Germinal center (tissue), 1 donor: ENCODE measurements around the gene CPNE9.

Experiments used
- DNase-seq: peaks from one replicate; pipeline ENCODE4 v3.0.0; 2012; ENCODE audit warnings: mixed read lengths, low spot score

CPNE9 gene

DNA sequence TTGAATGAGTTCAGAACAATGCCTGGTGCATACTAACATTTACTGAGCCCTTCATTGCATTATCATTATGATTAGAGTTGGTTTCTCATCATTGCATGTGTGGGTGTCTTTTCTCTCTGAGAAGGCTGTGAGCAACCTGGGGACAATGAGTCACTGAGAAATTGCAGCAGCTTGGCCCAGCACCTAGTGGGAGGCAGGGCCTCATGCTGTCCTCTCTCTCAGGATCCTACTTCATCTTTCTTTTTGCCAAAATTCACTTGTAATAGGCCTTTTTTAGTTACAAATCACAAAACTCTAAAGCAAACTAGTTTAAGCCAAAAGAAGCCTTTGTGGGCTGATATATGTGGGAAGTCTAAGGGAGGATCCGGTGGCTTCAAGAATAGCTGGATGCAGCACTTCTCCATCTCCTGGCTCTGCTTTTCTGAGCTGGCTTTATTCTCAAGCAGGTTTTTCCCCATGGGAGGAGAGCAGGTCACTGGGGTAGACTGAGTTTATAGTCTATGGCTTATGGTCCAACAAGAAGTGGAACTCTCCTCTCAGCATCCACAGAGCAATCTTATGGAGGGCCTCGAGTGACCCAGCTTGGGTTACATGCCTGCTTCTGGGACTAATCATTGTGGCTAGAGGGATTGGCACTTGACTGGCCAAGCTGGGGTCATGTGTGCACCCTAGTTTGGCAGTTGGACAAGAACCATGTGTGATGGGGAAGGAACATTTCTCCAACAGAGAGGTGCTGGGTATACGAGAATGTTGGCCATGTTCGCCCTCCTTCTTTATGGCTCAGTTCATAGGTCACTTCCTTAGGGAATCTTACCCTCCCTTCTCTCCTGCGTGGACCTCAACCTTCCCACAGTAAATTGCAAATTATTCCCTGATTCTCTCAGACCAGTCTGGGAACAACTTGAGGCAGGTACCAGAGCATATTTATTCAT is 74.8 kb downstream of the CPNE9 start:
- DNase-seq = no peak

DNA sequence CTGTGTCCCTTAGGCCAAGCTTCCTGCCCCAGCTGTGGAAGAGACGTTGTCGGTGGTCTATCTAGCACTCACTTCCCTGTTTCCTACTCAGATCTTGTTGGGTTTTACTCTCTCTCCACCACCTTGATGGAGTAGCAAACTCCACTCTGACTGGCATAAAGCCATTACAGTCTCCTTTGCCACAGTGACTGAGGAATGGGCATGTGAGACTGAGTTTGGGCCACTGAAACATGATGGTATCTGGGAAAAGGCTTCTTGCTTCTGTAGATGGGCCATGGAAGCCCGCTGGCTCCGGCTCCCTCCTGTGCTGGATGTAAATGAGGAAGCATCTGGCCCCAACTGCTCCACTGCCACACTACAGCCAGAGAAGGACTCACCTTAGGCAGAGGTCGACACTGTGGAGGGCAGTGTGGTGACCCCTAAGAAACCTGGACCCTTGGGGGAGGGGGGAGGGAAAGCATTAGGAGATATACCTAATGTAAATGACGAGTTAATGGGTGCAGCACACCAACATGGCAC is 75.5 kb downstream of the CPNE9 start:
- DNase-seq = peak; percentile 45
